SK-N-SH (cell line): ENCODE results near the gene MYH6. TPM values are rescaled to one million over a fixed set of nuclear protein-coding genes. Genes with fewer than 3 reads are reported as not detected.

ENCODE experiments used
- CTCF ChIA-PET: fragments of 300-600, 350-600 bp; formaldehyde crosslinking; extraction: SDS; loops from one replicate; lab custom pipeline; 2021; lab: Yijun Ruan, JAX
- POLR2A ChIA-PET: fragments of 350-600 bp; sonication (Branson Sonifier 250); formaldehyde crosslinking; extraction: SDS; loops from one replicate; lab custom pipeline; 2020; ENCODE audit warnings: antibody characterized with exemption, inconsistent platforms; lab: Yijun Ruan, JAX
- DNase-seq: peaks from one replicate; pipeline ENCODE4 v3.0.0; 2012
- H2AFZ ChIP-seq: fragments of 200-600 bp; sonication (generic); 2 replicates; pipeline ENCODE4 v1.8.1; 2016; ENCODE audit warnings: antibody characterized with exemption, mild to moderate bottlenecking, low read depth
- H3F3A ChIP-seq: fragments of 200-600 bp; sonication (generic); replicated peaks from 2 replicates; pipeline ENCODE3; 2016; ENCODE audit warnings: antibody characterized with exemption, mild to moderate bottlenecking; ENCODE audit not compliant: insufficient read depth
- H3K27ac ChIP-seq, 2 experiments: fragments of 200-500 bp in 1 of 2; fragments of 200-600 bp in 1 of 2; sonication (Bioruptor generic) in 1 of 2; sonication (generic), shearing (Covaris generic) in 1 of 2; 2 replicates each; pipeline versions ENCODE4 v1.5.1 to v1.6.1; 2014 to 2016; ENCODE audit warnings: low read depth in 2 of 2, inconsistent platforms in 1 of 2, low read length in 1 of 2, mild to moderate bottlenecking in 1 of 2, mixed read lengths in 1 of 2
- H3K27me3 ChIP-seq: fragments of 200-600 bp; sonication (generic), shearing (Covaris generic); 2 replicates; pipeline ENCODE4 v1.6.1; 2016; ENCODE audit warnings: mixed run types; ENCODE audit not compliant: insufficient read depth
- H3K36me3 ChIP-seq, 2 experiments: fragments of 200-500 bp in 1 of 2; fragments of 200-600 bp in 1 of 2; sonication (Bioruptor generic) in 1 of 2; sonication (generic) in 1 of 2; replicated peaks in 1 of 2; 2 replicates each; pipeline versions ENCODE3 to v1.5.1; 2014 to 2016; ENCODE audit warnings: low read length in 1 of 2, mild to moderate bottlenecking in 1 of 2; ENCODE audit not compliant: insufficient read depth in 2 of 2, control insufficient read depth in 1 of 2
- H3K4me1 ChIP-seq, 2 experiments: fragments of 200-500 bp in 1 of 2; fragments of 200-600 bp in 1 of 2; sonication (Bioruptor generic) in 1 of 2; sonication (generic), shearing (Covaris generic) in 1 of 2; 2 replicates each; pipeline versions ENCODE4 v1.5.1 to v1.6.1; 2014 to 2016; ENCODE audit warnings: low read depth in 1 of 2, low read length in 1 of 2, mixed run types in 1 of 2; ENCODE audit not compliant: insufficient read depth in 2 of 2, control insufficient read depth in 1 of 2
- H3K4me2 ChIP-seq: fragments of 200-600 bp; sonication (generic), shearing (Covaris generic); 2 replicates; pipeline ENCODE4 v1.6.1; 2017; ENCODE audit warnings: mixed run types
- H3K4me3 ChIP-seq, 2 experiments: fragments of 200-500 bp in 1 of 2; fragments of 200-600 bp in 1 of 2; sonication (Bioruptor generic) in 1 of 2; sonication (generic), shearing (Covaris generic) in 1 of 2; 2 replicates each; pipeline versions ENCODE4 v1.5.1 to v1.8.1; 2014 to 2016; ENCODE audit warnings: low read depth in 2 of 2, inconsistent platforms in 1 of 2, low read length in 1 of 2, mild to moderate bottlenecking in 1 of 2, mixed read lengths in 1 of 2, moderate library complexity in 1 of 2
- H3K79me2 ChIP-seq: fragments of 200-600 bp; sonication (generic); 2 replicates; pipeline ENCODE4 v1.8.1; 2017; ENCODE audit warnings: mild to moderate bottlenecking; ENCODE audit not compliant: insufficient read depth
- H3K9ac ChIP-seq: fragments of 200-600 bp; sonication (generic); 2 replicates; pipeline ENCODE4 v1.6.1; 2017; ENCODE audit warnings: mixed run types
- H3K9me2 ChIP-seq: fragments of 200-600 bp; sonication (generic); 2 replicates; pipeline ENCODE4 v1.6.1; 2017; ENCODE audit warnings: mixed run types
- H3K9me3 ChIP-seq: fragments of 200-600 bp; sonication (generic); 2 replicates; pipeline ENCODE4 v1.6.1; 2017; ENCODE audit warnings: mixed run types, mild to moderate bottlenecking, moderate library complexity
- H4K20me1 ChIP-seq: fragments of 200-600 bp; sonication (generic); 2 replicates; pipeline ENCODE4 v1.6.1; 2017; ENCODE audit warnings: mild to moderate bottlenecking, mixed run types; ENCODE audit not compliant: insufficient read depth
- CHD2 ChIP-seq: fragments of 150-350 bp; IDR thresholded peaks from 2 replicates; pipeline ENCODE4 v1.6.1; 2018; ENCODE audit warnings: low read length; ENCODE audit not compliant: partially characterized antibody
- EZH2phosphoT487 ChIP-seq: fragments of 200-600 bp; sonication (generic); IDR thresholded peaks from 2 replicates; pipeline ENCODE4 v1.6.1; 2017; ENCODE audit warnings: low read depth, mixed run types, mild to moderate bottlenecking, antibody characterized with exemption, moderate library complexity, borderline replicate concordance
- FOSL2 ChIP-seq: IDR thresholded peaks from 2 replicates; pipeline ENCODE4 v1.4.0; 2012; ENCODE audit warnings: low read depth, mild to moderate bottlenecking, moderate library complexity, borderline replicate concordance
- FOXM1 ChIP-seq: IDR thresholded peaks from 2 replicates; pipeline ENCODE4 v1.4.0; 2012; ENCODE audit warnings: low read depth, mild to moderate bottlenecking
- JUND ChIP-seq: IDR thresholded peaks from 2 replicates; pipeline ENCODE4 v1.4.0; 2012
- NRF1 ChIP-seq: IDR thresholded peaks from 2 replicates; pipeline ENCODE4 v1.6.1; 2012; ENCODE audit warnings: low read depth, mild to moderate bottlenecking, low read length
- POLR2AphosphoS5 ChIP-seq: IDR thresholded peaks from 2 replicates; pipeline ENCODE4 v1.6.1; 2012; ENCODE audit warnings: low read depth, low read length
- SIN3A ChIP-seq: IDR thresholded peaks from 2 replicates; pipeline ENCODE4 v1.6.1; 2012; ENCODE audit warnings: low read depth, mild to moderate bottlenecking, low read length, moderate library complexity, borderline replicate concordance
- SMC3 ChIP-seq: IDR thresholded peaks from 2 replicates; pipeline ENCODE4 v1.6.1; 2012; ENCODE audit warnings: low read depth, low read length, improper control_type of control experiment
- TAF1 ChIP-seq: IDR thresholded peaks from 2 replicates; pipeline ENCODE4 v1.6.1; 2012; ENCODE audit warnings: low read depth, mild to moderate bottlenecking, low read length, moderate library complexity, borderline replicate concordance
- TCF12 ChIP-seq: IDR thresholded peaks from 2 replicates; pipeline ENCODE4 v1.4.0; 2012
- TEAD4 ChIP-seq: IDR thresholded peaks from 2 replicates; pipeline ENCODE4 v1.4.0; 2012; ENCODE audit warnings: mild to moderate bottlenecking, borderline replicate concordance; ENCODE audit not compliant: insufficient read depth
- WGBS: methylation state at CpG from one replicate; pipeline ENCODE4 v1.1.6; 2017; ENCODE audit warnings: low lambda C conversion rate; 5-methylcytosine and 5-hydroxymethylcytosine counted together
- polyA plus RNA-seq, 3 experiments: library from polyadenylated mRNA; depleted of rRNA; stranded (reverse); fragments of >200 nt; gene quantifications; 2 replicates each; pipeline ENCODE4 v1.2.3, GENCODE V29; 2012
- TF ChIP-seq, protein P1 (sequence below): IDR thresholded peaks from 2 replicates; pipeline ENCODE4; 2012
- TF ChIP-seq, protein P2 (sequence below): fragments of 150-350 bp; IDR thresholded peaks from 2 replicates; pipeline ENCODE4 v1.6.1; 2016; ENCODE audit warnings: mild to moderate bottlenecking, low read depth, low read length
- TF ChIP-seq, protein P3 (sequence below): IDR thresholded peaks from 2 replicates; pipeline ENCODE4 v1.6.1; 2012; ENCODE audit warnings: mild to moderate bottlenecking, low read depth, low read length, moderate library complexity
- TF ChIP-seq, protein P4 (sequence below): IDR thresholded peaks from 2 replicates; pipeline ENCODE4 v1.4.0; 2012; ENCODE audit warnings: low read depth, borderline replicate concordance
- TF ChIP-seq, protein P5 (sequence below): IDR thresholded peaks from 2 replicates; pipeline ENCODE4 v1.4.0; 2012; ENCODE audit warnings: low read depth, borderline replicate concordance

The MYH6 gene
- polyA plus RNA-seq, 1 of the 3 experiments (the other 2 are of a cell fraction): not detected

DNA sequence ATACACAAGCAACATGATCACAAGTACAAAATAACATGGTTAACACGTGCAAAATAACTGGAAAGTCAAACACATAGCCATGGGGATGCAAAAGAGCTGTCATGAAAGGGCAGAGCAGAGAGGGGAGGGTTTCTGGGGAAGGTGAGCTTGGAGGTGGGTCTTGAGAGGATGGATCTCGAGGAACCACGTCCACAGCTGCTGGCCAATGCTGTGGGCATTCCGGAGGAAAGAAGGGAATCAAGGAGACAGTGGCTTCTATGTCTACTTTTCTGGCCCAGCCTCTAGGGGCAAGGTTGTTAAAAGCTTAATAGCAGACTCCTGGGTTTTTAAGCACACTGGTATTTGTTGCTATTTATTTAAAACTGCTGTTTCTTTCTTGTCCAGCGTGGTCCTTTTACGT lies 35.8 kb upstream of the MYH6 start:
- DNase-seq: no peak
- TF ChIP-seq, protein P1, sequence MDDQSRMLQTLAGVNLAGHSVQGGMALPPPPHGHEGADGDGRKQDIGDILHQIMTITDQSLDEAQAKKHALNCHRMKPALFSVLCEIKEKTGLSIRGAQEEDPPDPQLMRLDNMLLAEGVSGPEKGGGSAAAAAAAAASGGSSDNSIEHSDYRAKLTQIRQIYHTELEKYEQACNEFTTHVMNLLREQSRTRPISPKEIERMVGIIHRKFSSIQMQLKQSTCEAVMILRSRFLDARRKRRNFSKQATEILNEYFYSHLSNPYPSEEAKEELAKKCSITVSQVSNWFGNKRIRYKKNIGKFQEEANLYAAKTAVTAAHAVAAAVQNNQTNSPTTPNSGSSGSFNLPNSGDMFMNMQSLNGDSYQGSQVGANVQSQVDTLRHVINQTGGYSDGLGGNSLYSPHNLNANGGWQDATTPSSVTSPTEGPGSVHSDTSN: no peak
- TF ChIP-seq TAF1 (no peak), TEAD4 (no peak), NRF1 (no peak), POLR2AphosphoS5 (no peak), SIN3A (no peak), FOSL2 (no peak), CHD2 (no peak), SMC3 (no peak), EZH2phosphoT487 (no peak), JUND (no peak), FOXM1 (no peak), TCF12 (no peak)
- TF ChIP-seq, protein P2, sequence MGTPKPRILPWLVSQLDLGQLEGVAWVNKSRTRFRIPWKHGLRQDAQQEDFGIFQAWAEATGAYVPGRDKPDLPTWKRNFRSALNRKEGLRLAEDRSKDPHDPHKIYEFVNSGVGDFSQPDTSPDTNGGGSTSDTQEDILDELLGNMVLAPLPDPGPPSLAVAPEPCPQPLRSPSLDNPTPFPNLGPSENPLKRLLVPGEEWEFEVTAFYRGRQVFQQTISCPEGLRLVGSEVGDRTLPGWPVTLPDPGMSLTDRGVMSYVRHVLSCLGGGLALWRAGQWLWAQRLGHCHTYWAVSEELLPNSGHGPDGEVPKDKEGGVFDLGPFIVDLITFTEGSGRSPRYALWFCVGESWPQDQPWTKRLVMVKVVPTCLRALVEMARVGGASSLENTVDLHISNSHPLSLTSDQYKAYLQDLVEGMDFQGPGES: no peak
- TF ChIP-seq, protein P3, sequence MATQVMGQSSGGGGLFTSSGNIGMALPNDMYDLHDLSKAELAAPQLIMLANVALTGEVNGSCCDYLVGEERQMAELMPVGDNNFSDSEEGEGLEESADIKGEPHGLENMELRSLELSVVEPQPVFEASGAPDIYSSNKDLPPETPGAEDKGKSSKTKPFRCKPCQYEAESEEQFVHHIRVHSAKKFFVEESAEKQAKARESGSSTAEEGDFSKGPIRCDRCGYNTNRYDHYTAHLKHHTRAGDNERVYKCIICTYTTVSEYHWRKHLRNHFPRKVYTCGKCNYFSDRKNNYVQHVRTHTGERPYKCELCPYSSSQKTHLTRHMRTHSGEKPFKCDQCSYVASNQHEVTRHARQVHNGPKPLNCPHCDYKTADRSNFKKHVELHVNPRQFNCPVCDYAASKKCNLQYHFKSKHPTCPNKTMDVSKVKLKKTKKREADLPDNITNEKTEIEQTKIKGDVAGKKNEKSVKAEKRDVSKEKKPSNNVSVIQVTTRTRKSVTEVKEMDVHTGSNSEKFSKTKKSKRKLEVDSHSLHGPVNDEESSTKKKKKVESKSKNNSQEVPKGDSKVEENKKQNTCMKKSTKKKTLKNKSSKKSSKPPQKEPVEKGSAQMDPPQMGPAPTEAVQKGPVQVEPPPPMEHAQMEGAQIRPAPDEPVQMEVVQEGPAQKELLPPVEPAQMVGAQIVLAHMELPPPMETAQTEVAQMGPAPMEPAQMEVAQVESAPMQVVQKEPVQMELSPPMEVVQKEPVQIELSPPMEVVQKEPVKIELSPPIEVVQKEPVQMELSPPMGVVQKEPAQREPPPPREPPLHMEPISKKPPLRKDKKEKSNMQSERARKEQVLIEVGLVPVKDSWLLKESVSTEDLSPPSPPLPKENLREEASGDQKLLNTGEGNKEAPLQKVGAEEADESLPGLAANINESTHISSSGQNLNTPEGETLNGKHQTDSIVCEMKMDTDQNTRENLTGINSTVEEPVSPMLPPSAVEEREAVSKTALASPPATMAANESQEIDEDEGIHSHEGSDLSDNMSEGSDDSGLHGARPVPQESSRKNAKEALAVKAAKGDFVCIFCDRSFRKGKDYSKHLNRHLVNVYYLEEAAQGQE: no peak
- TF ChIP-seq, protein P4, sequence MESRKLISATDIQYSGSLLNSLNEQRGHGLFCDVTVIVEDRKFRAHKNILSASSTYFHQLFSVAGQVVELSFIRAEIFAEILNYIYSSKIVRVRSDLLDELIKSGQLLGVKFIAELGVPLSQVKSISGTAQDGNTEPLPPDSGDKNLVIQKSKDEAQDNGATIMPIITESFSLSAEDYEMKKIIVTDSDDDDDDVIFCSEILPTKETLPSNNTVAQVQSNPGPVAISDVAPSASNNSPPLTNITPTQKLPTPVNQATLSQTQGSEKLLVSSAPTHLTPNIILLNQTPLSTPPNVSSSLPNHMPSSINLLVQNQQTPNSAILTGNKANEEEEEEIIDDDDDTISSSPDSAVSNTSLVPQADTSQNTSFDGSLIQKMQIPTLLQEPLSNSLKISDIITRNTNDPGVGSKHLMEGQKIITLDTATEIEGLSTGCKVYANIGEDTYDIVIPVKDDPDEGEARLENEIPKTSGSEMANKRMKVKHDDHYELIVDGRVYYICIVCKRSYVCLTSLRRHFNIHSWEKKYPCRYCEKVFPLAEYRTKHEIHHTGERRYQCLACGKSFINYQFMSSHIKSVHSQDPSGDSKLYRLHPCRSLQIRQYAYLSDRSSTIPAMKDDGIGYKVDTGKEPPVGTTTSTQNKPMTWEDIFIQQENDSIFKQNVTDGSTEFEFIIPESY: no peak
- TF ChIP-seq, protein P5, sequence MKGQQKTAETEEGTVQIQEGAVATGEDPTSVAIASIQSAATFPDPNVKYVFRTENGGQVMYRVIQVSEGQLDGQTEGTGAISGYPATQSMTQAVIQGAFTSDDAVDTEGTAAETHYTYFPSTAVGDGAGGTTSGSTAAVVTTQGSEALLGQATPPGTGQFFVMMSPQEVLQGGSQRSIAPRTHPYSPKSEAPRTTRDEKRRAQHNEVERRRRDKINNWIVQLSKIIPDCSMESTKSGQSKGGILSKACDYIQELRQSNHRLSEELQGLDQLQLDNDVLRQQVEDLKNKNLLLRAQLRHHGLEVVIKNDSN: no peak
- H3K4me1 ChIP-seq: no peaks in the 10 kb centered on the region
- 30% methylated on average over 6 of the region's 6 CpGs for WGBS
- H3K27me3 ChIP-seq: peaks cover 23% of the 10 kb centered on the region
- ChIA-PET POLR2A (interaction anchor here (1.5 kb wide), 1 partner anchor 11 kb away, joined by 3 read pairs; no protein-coding TSS in a partner anchor), CTCF (interaction anchor here (0.8 to 1.4 kb wide), 2 partner anchors 23 to 64 kb away, joined by 3 to 6 read pairs; no protein-coding TSS in a partner anchor)
- no peak overlapping the region for H3K9ac ChIP-seq
- H3F3A ChIP-seq: no peaks in the 10 kb centered on the region
- H3K4me2 ChIP-seq: no peak overlapping the region
- no peaks in the 10 kb centered on the region for H3K79me2 ChIP-seq
- H3K36me3 ChIP-seq: no peaks in the 10 kb centered on the region
- no peaks in the 10 kb centered on the region for H3K9me3 ChIP-seq
- no peaks in the 10 kb centered on the region for H4K20me1 ChIP-seq
- H2AFZ ChIP-seq: no peak overlapping the region
- H3K4me3 ChIP-seq: no peak overlapping the region
- H3K9me2 ChIP-seq: no peaks in the 10 kb centered on the region
- H3K27ac ChIP-seq: no peak overlapping the region
